Measurements from ENCODE around the gene ARHGAP6. TPM values are rescaled to one million over a fixed set of nuclear protein-coding genes. Genes with fewer than 3 reads are reported as not detected.
A peak's percentile ranks its signal among the peaks of the same experiment; 100 is the strongest.

ARHGAP6 gene
- total RNA-seq, 1 experiment from 2014 or later: not detected

DNA sequence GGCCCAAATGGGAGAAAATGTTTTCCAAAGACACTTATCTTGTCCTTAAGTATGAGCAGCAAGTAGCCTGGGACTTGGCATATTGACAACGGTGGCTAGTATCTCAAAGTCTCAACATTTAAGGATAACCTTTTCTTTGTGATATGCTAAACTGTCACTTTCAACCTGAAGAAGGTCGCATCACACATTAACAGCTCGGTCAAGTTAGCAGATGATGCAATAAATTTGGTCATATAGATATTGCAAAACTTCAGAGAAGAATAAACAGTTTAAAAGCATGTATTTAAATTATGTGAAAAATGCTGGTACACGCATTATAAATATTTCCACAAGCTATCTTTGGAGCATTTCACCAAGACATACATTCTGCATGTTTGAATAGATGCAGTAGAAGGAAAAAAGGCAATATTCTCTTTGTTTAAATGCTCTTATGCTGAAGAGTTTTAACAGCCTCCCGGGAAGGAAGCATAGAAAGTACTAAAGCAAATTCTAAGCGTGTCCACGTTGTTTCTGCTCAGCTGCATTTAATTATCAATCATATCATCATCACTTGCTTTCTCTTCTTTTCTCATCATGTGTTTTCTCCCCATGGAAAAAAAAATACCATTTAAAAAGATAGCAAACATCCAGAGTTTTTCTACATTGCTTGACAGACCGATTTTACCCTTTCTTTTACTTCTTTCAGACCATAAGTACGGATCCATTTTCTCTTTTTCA lies 24.2 kb downstream of the ARHGAP6 start:
- POLR2A ChIA-PET: no interaction called here
- no peak overlapping the region for H3K27ac Mint-ChIP-seq (ENCODE audit: low read depth, unreplicated experiment)
- H3K4me3 Mint-ChIP-seq (ENCODE audit: unreplicated experiment): no peak overlapping the region
- no peak for TF ChIP-seq CTCF (IDR thresholded peaks at IDR 0.05; ENCODE audit: unreplicated experiment)
- no TSS peak for BruUV-seq (replicated peaks)
- H3K27me3 Mint-ChIP-seq (ENCODE audit: insufficient read depth, unreplicated experiment): peaks cover 85% of the 10 kb centered on the region
- no peaks in the 10 kb centered on the region for H3K9me3 Mint-ChIP-seq (ENCODE audit: unreplicated experiment)
- no peaks in the 10 kb centered on the region for H3K4me1 Mint-ChIP-seq (ENCODE audit: insufficient read depth, unreplicated experiment)
- no peaks in the 10 kb centered on the region for H3K36me3 Mint-ChIP-seq (ENCODE audit: insufficient read depth, unreplicated experiment)
- CTCF ChIA-PET: no interaction called here
- peak; percentile 16 for DNase-seq (ENCODE audit: unreplicated experiment)
- intact Hi-C loops (cut with micrococcal nuclease): no loop called here

GRCh38 chrX:11640089-11640488 lies 25.6 kb downstream of the ARHGAP6 start:
- POLR2A ChIA-PET: interaction anchor here (0.7 to 0.9 kb wide), 2 partner anchors 8 to 510 kb away, joined by 3 to 5 read pairs; no protein-coding TSS in a partner anchor
- intact Hi-C loops (cut with micrococcal nuclease): no loop called here
- no TSS peak for BruUV-seq (replicated peaks)

GRCh38 chrX:11632732-11633131 lies 33.0 kb downstream of the ARHGAP6 start:
- TF ChIP-seq CTCF (IDR thresholded peaks at IDR 0.05; ENCODE audit: unreplicated experiment): no peak
- Mint-ChIP-seq H3K4me1 (ENCODE audit: insufficient read depth, unreplicated experiment) (no peaks in the 10 kb centered on the region), H3K4me3 (ENCODE audit: unreplicated experiment) (no peak overlapping the region), H3K27ac (ENCODE audit: low read depth, unreplicated experiment) (no peak overlapping the region), H3K36me3 (ENCODE audit: insufficient read depth, unreplicated experiment) (no peaks in the 10 kb centered on the region), H3K27me3 (ENCODE audit: insufficient read depth, unreplicated experiment) (peaks cover 40% of the 10 kb centered on the region), H3K9me3 (ENCODE audit: unreplicated experiment) (no peaks in the 10 kb centered on the region)
- DNase-seq (ENCODE audit: unreplicated experiment): no peak
- BruUV-seq (replicated peaks): no TSS peak
- CTCF ChIA-PET: interaction anchor here (0.6 kb wide), 2 partner anchors 98 to 147 kb away, joined by 3 to 4 read pairs; no protein-coding TSS in a partner anchor
- intact Hi-C loops (cut with micrococcal nuclease): no loop called here
- POLR2A ChIA-PET: no interaction called here

More at GRCh38 chrX:11640089-11640488, 25.6 kb downstream of the ARHGAP6 start:
- Mint-ChIP-seq H3K27me3 (ENCODE audit: insufficient read depth, unreplicated experiment) (peaks cover 71% of the 10 kb centered on the region), H3K27ac (ENCODE audit: low read depth, unreplicated experiment) (no peak overlapping the region), H3K4me3 (ENCODE audit: unreplicated experiment) (no peak overlapping the region), H3K9me3 (ENCODE audit: unreplicated experiment) (no peaks in the 10 kb centered on the region), H3K36me3 (ENCODE audit: insufficient read depth, unreplicated experiment) (no peaks in the 10 kb centered on the region), H3K4me1 (ENCODE audit: insufficient read depth, unreplicated experiment) (no peaks in the 10 kb centered on the region)
- CTCF ChIA-PET: interaction anchor here (0.6 kb wide), 1 partner anchor 134 kb away, joined by 6 read pairs; no protein-coding TSS in a partner anchor
- no peak for TF ChIP-seq CTCF (IDR thresholded peaks at IDR 0.05; ENCODE audit: unreplicated experiment)
- no peak for DNase-seq (ENCODE audit: unreplicated experiment)

GRCh38 chrX:11629593-11630211 lies 36.0 kb downstream of the ARHGAP6 start:
- TF ChIP-seq CTCF (IDR thresholded peaks at IDR 0.05; ENCODE audit: unreplicated experiment): no peak
- Mint-ChIP-seq H3K4me3 (ENCODE audit: unreplicated experiment) (no peak overlapping the region), H3K9me3 (ENCODE audit: unreplicated experiment) (peaks cover 7% of the 10 kb centered on the region), H3K27ac (ENCODE audit: low read depth, unreplicated experiment) (no peak overlapping the region), H3K36me3 (ENCODE audit: insufficient read depth, unreplicated experiment) (no peaks in the 10 kb centered on the region), H3K27me3 (ENCODE audit: insufficient read depth, unreplicated experiment) (peaks cover 36% of the 10 kb centered on the region), H3K4me1 (ENCODE audit: insufficient read depth, unreplicated experiment) (no peaks in the 10 kb centered on the region)
- DNase-seq (ENCODE audit: unreplicated experiment): peak; percentile 64
- ChIA-PET POLR2A (no interaction called here), CTCF (interaction anchor here (0.6 to 1.2 kb wide), 3 partner anchors 15 to 358 kb away, joined by 3 read pairs; no protein-coding TSS in a partner anchor)
- intact Hi-C loops (cut with micrococcal nuclease): no loop called here
- BruUV-seq (replicated peaks): no TSS peak

Measured in MCF 10A (cell line).